GM12875 (cell line): ENCODE measurements around the gene PIGV.

ENCODE experiments used
- H3K4me3 ChIP-seq: one replicate; pipeline ENCODE4 v1.5.1; 2011; ENCODE audit warnings: low read depth, low read length, control low read depth
- CTCF ChIP-seq: IDR thresholded peaks from 2 replicates; pipeline ENCODE4 v1.5.1; 2011; ENCODE audit warnings: low read depth, mild to moderate bottlenecking, control low read depth, inconsistent platforms, low read length, moderate library complexity, borderline replicate concordance; ENCODE audit not compliant: insufficient read depth

The PIGV gene

GRCh38 chr1:26811708-26812107, 24.0 kb downstream of the PIGV start:
- H3K4me3 ChIP-seq: no peak overlapping the region
- no peak for TF ChIP-seq CTCF

GRCh38 chr1:26814377-26814776, 26.6 kb downstream of the PIGV start:
- no peak overlapping the region for H3K4me3 ChIP-seq
- no peak for TF ChIP-seq CTCF

GRCh38 chr1:26814893-26815292, 27.1 kb downstream of the PIGV start:
- TF ChIP-seq CTCF: no peak
- no peak overlapping the region for H3K4me3 ChIP-seq

- H3K4me3 ChIP-seq: peak overlapping the region; percentile 15
These were observed 33.1 kb downstream of the PIGV start for GRCh38 chr1:26820784-26821269.

GRCh38 chr1:26822737-26823395, 35.1 kb downstream of the PIGV start:
- no peak overlapping the region for H3K4me3 ChIP-seq
- TF ChIP-seq CTCF: no peak

More at GRCh38 chr1:26820784-26821269, 33.1 kb downstream of the PIGV start:
- TF ChIP-seq CTCF: peak; percentile 57; the same call in 1 of the 2 replicates

- no peak for TF ChIP-seq CTCF
- H3K4me3 ChIP-seq: no peak overlapping the region
These were observed 37.0 kb downstream of the PIGV start for GRCh38 chr1:26824731-26825130.
